Bronchial epithelial cell (primary cell): ENCODE measurements around the gene ERCC4. TPM values are rescaled to one million over a fixed set of nuclear protein-coding genes. Genes with fewer than 3 reads are reported as not detected.

Source experiments
- DNase-seq: peaks from one replicate; pipeline ENCODE4 v3.0.0-alpha.2; 2010; ENCODE audit warnings: low read depth
- FAIRE-seq: peaks from 2 replicates; lab custom pipeline; 2011; peaks lifted over from hg19 to GRCh38; lab: Jason Lieb, UNC
- H3K27me3 ChIP-seq: 2 replicates; pipeline ENCODE4 v1.5.1; 2011; ENCODE audit warnings: low read length; ENCODE audit not compliant: control insufficient read depth, insufficient read depth
- H3K36me3 ChIP-seq: 2 replicates; pipeline ENCODE4 v1.5.1; 2011; ENCODE audit warnings: low read length; ENCODE audit not compliant: control insufficient read depth, insufficient read depth
- H3K4me3 ChIP-seq: 2 replicates; pipeline ENCODE4 v1.5.1; 2011; ENCODE audit warnings: mild to moderate bottlenecking, low read depth, low read length, control low read depth
- CTCF ChIP-seq: IDR thresholded peaks from 2 replicates; pipeline ENCODE4 v1.5.1; 2011; ENCODE audit warnings: mild to moderate bottlenecking, moderate library complexity, low read length, control low read depth, inconsistent platforms; ENCODE audit not compliant: insufficient read depth, severe bottlenecking
- total RNA-seq: library from RNA; depleted of rRNA; stranded (reverse); fragments of >200 nt; gene quantifications from 2 replicates; pipeline ENCODE4 v1.2.1, GENCODE V29; 2014

Gene ERCC4
- total RNA-seq, 1 donor from 2014 or later = 3.9 TPM

GRCh38 chr16:14001521-14001920 is 81.6 kb downstream of the ERCC4 start:
- Histone ChIP-seq H3K27me3 (no peaks in the 10 kb centered on the region), H3K4me3 (no peak overlapping the region), H3K36me3 (no peaks in the 10 kb centered on the region)
- no peak for DNase-seq
- no peak for TF ChIP-seq CTCF
- FAIRE-seq = no peak

Other genes with a start within 250 kb of the ERCC4 start
- 6.8 and 11.3 TPM in 2 replicates for gene MRTFB, start 151.2 kb downstream of the ERCC4 start, total RNA-seq